Tibial nerve (tissue), 4 donors: ENCODE results near the gene KDM4B.

Experiments
- CTCF ChIP-seq, 5 experiments: fragments of 200-600 bp in 3 of 5; fragments of 450-650 bp in 2 of 5; sonication (generic) in 3 of 5; IDR thresholded peaks; one replicate each; pipeline ENCODE4 v1.5.1; 2016 to 2019; ENCODE audit warnings: antibody characterized with exemption in 5 of 5, mild to moderate bottlenecking in 3 of 5, moderate library complexity in 2 of 5
- EP300 ChIP-seq, 2 donors: sonication (generic); formaldehyde crosslinking; IDR thresholded peaks; one replicate each; pipeline ENCODE4 v1.6.1; 2017; ENCODE audit warnings: antibody characterized with exemption in 2 of 2, mild to moderate bottlenecking in 1 of 2
- POLR2A ChIP-seq, 2 donors: fragments of 450-650 bp; IDR thresholded peaks; one replicate each; pipeline ENCODE4 v1.6.1; 2017; ENCODE audit warnings: antibody characterized with exemption in 2 of 2, mild to moderate bottlenecking in 2 of 2, moderate library complexity in 2 of 2

- TF ChIP-seq POLR2A (IDR thresholded peaks at IDR 0.05) (no peak), CTCF (IDR thresholded peaks at IDR 0.05) (no peak), EP300 (IDR thresholded peaks at IDR 0.05) (no peak)
These were observed 56.1 kb downstream of the KDM4B start for GRCh38 chr19:5025027-5025426.
